Ovary (tissue), 9 donors: Measurements from ENCODE around the gene KRT82. TPM values are rescaled to one million over a fixed set of nuclear protein-coding genes. Genes with fewer than 3 reads are reported as not detected.

Experiments
- DNase-seq, 5 donors: peaks; one replicate each; pipeline ENCODE4 v3.0.0-alpha.2; 2019 to 2020
- H3K27ac ChIP-seq, 2 donors: fragments of 200-600 bp; one replicate each; pipeline versions ENCODE4 v1.5.1 to v1.8.0; 2019 to 2022
- H3K27me3 ChIP-seq: fragments of 200-600 bp; one replicate; pipeline ENCODE4 v1.8.0; 2022
- H3K36me3 ChIP-seq: fragments of 200-600 bp; sonication (generic); one replicate; pipeline ENCODE4 v1.5.1; 2019
- H3K4me1 ChIP-seq: one replicate; pipeline ENCODE4 v1.8.1; 2013; ENCODE audit warnings: mild to moderate bottlenecking, moderate library complexity; ENCODE audit not compliant: insufficient read depth
- H3K4me3 ChIP-seq: fragments of 200-600 bp; sonication (generic); one replicate; pipeline ENCODE4 v1.5.1; 2017
- H3K9me3 ChIP-seq, 2 donors: fragments of 200-600 bp in 1 of 2; sonication (generic) in 1 of 2; one replicate each; pipeline versions ENCODE4 v1.5.1 to v1.8.1; 2013 to 2019; ENCODE audit warnings: mild to moderate bottlenecking in 1 of 2, moderate library complexity in 1 of 2
- CTCF ChIP-seq, 3 donors: fragments of 450-650 bp in 2 of 3; fragments of 200-600 bp in 1 of 3; IDR thresholded peaks; one replicate each; pipeline versions ENCODE4 v1.5.1 to v1.8.0; 2016 to 2022; ENCODE audit warnings: antibody characterized with exemption in 3 of 3, mild to moderate bottlenecking in 1 of 3
- EP300 ChIP-seq: sonication (generic); formaldehyde crosslinking; IDR thresholded peaks from one replicate; pipeline ENCODE4 v1.6.1; 2017; ENCODE audit warnings: antibody characterized with exemption
- POLR2A ChIP-seq: fragments of 450-650 bp; IDR thresholded peaks from one replicate; pipeline ENCODE4 v1.6.1; 2017; ENCODE audit warnings: antibody characterized with exemption, mild to moderate bottlenecking, moderate library complexity
- WGBS, 3 donors: extraction: QIAGEN DNeasy Blood & Tissue Kit in 1 of 3; methylation state at CpG; one replicate each; pipeline versions ENCODE4 v1.1.5 to v1.1.7; 2013 to 2017; 5-methylcytosine and 5-hydroxymethylcytosine counted together
- intact Hi-C, 4 donors: fragments of 100-400 bp; cut with DNase I; formaldehyde crosslinking; loops; one replicate each; pipeline versions ENCODE4 v1.11.0 to v1.15.1; 2022 to 2023
- polyA plus RNA-seq, 2 donors: library from polyadenylated mRNA; stranded (reverse); fragments of 200-250 nt in 1 of 2; fragments of 350-450 nt in 1 of 2; fragmentation: Illumina TruSeq in 1 of 2; extraction: RNeasy Lipid Tissue Mini Kit (QIAGEN cat#74804) in 1 of 2; gene quantifications; one replicate each; pipeline ENCODE4 v1.2.3, GENCODE V29; 2013 to 2014
- total RNA-seq, 7 donors: library from RNA; depleted of rRNA in 2 of 7; stranded (reverse); fragments of >200 nt in 2 of 7; fragmentation: NEBNext Ultra II Directional in 3 of 7; extraction: Animal tissue kit (Norgen Biotek cat#: 25700) in 3 of 7; gene quantifications; one replicate each; pipeline versions ENCODE4 v1.1.0 to v1.2.4, GENCODE V29; 2016 to 2023
- donor health status: DM: no; HTN: no; CAD: no; lungs with moderate emphysema.
- donor health status: DM: no; HTN: no; CAD: no.
- donor health status: Bipolar disorder and iron deficiency.
- donor health status: DM: yes; HTN: yes; CAD: no.
- donor health status: DM: no; HTN: no; CAD: no.
- donor health status: DM: yes; HTN: yes; CAD: no.

The KRT82 gene
- total and polyA plus RNA-seq, 9 donors: not detected

- no peak for TF ChIP-seq POLR2A
- WGBS, 3 donors: 94 to 96% (median 94%) methylated on average over 5 of the region's 5 CpGs
- no peaks in the 10 kb centered on the region for H3K36me3 ChIP-seq
- no peak overlapping the region for H3K27ac ChIP-seq
- no peak overlapping the region for H3K4me3 ChIP-seq
- H3K27me3 ChIP-seq: no peaks in the 10 kb centered on the region
- no peaks in the 10 kb centered on the region for H3K9me3 ChIP-seq
- intact Hi-C loops: no loop called here
- no peak for DNase-seq
- H3K4me1 ChIP-seq: no peaks in the 10 kb centered on the region
Observed at GRCh38 chr12:52350786-52351185, 55.3 kb downstream of the KRT82 start.

GRCh38 chr12:52350021-52350620, 56.0 kb downstream of the KRT82 start:
- WGBS, 3 donors: 80 to 89% (median 83%) methylated on average over 8 of the region's 8 CpGs
- Histone ChIP-seq H3K9me3 (no peaks in the 10 kb centered on the region), H3K4me3 (no peak overlapping the region), H3K36me3 (no peaks in the 10 kb centered on the region), H3K4me1 (no peaks in the 10 kb centered on the region), H3K27me3 (no peaks in the 10 kb centered on the region), H3K27ac (no peak overlapping the region)
- TF ChIP-seq POLR2A (no peak), EP300 (no peak), CTCF (IDR thresholded peaks at IDR 0.05) (no peak)
- no peak for DNase-seq
- intact Hi-C loops: no loop called here

- no peaks in the 10 kb centered on the region for H3K27me3 ChIP-seq
- TF ChIP-seq POLR2A (no peak), EP300 (no peak), CTCF (IDR thresholded peaks at IDR 0.05) (no peak)
- no peaks in the 10 kb centered on the region for H3K36me3 ChIP-seq
- no peaks in the 10 kb centered on the region for H3K9me3 ChIP-seq
- 8 to 18% (median 12%) methylated on average over 6 of the region's 6 CpGs for WGBS, 3 donors
- H3K4me1 ChIP-seq: no peaks in the 10 kb centered on the region
- H3K4me3 ChIP-seq: no peak overlapping the region
- H3K27ac ChIP-seq: no peak overlapping the region
- no peak for DNase-seq
- intact Hi-C loops: loop anchor here in 1 of 4 donors (10.0 kb wide), 1 partner anchor 784 kb away; no protein-coding TSS in a partner anchor
Observed at GRCh38 chr12:52349196-52349595, 56.9 kb downstream of the KRT82 start.

- Histone ChIP-seq H3K4me1 (no peaks in the 10 kb centered on the region), H3K4me3 (no peak overlapping the region), H3K27me3 (no peaks in the 10 kb centered on the region), H3K9me3 (no peaks in the 10 kb centered on the region), H3K36me3 (no peaks in the 10 kb centered on the region), H3K27ac (no peak overlapping the region)
- DNase-seq: no peak
- intact Hi-C loops: loop anchor here in 1 of 4 donors (10.0 kb wide), 1 partner anchor 783 kb away; no protein-coding TSS in a partner anchor
- TF ChIP-seq POLR2A (no peak), EP300 (no peak), CTCF (IDR thresholded peaks at IDR 0.05) (no peak)
- 65 to 76% (median 67%) methylated on average over 16 of the region's 16 CpGs for WGBS, 3 donors
Observed at GRCh38 chr12:52347551-52348510, 58.3 kb downstream of the KRT82 start.
